ENCODE data around the gene PTF1A. TPM values are rescaled to one million over a fixed set of nuclear protein-coding genes. Genes with fewer than 3 reads are reported as not detected.

PTF1A gene
- total RNA-seq, 1 donor from 2014 or later, result 0.51 TPM

- Mint-ChIP-seq H3K27me3 (peaks cover 64% of the 10 kb centered on the region), H3K27ac (no peak overlapping the region), H3K36me3 (no peaks in the 10 kb centered on the region), H3K4me1 (ENCODE audit: unreplicated experiment) (peaks cover 7% of the 10 kb centered on the region), H3K9me3 (no peaks in the 10 kb centered on the region), H3K4me3 (peak overlapping the region; percentile 30)
- no peak for TF ChIP-seq CTCF (conservative IDR thresholded peaks at IDR 0.05)
- DNase-seq (ENCODE audit: extremely low spot score, unreplicated experiment), result no peak
Measured at GRCh38 chr10:23157691-23158369, 34.3 kb upstream of the PTF1A start.

- Mint-ChIP-seq H3K27me3 (peaks cover 69% of the 10 kb centered on the region), H3K9me3 (no peaks in the 10 kb centered on the region), H3K4me3 (peak overlapping the region; percentile 30), H3K27ac (no peak overlapping the region), H3K4me1 (ENCODE audit: unreplicated experiment) (peaks cover 7% of the 10 kb centered on the region), H3K36me3 (no peaks in the 10 kb centered on the region)
- DNase-seq (ENCODE audit: extremely low spot score, unreplicated experiment), result no peak
- TF ChIP-seq CTCF (conservative IDR thresholded peaks at IDR 0.05), result peak; percentile 90
Measured at GRCh38 chr10:23158370-23158769, 33.7 kb upstream of the PTF1A start.

GRCh38 chr10:23171232-23171876, 20.8 kb upstream of the PTF1A start:
- no peaks in the 10 kb centered on the region for H3K9me3 Mint-ChIP-seq
- H3K27me3 Mint-ChIP-seq, result peaks cover 90% of the 10 kb centered on the region
- H3K4me1 Mint-ChIP-seq (ENCODE audit: unreplicated experiment), result no peaks in the 10 kb centered on the region
- DNase-seq (ENCODE audit: extremely low spot score, unreplicated experiment), result no peak
- no peak overlapping the region for H3K4me3 Mint-ChIP-seq
- H3K27ac Mint-ChIP-seq, result no peak overlapping the region
- TF ChIP-seq CTCF (conservative IDR thresholded peaks at IDR 0.05), result no peak
- no peaks in the 10 kb centered on the region for H3K36me3 Mint-ChIP-seq

- TF ChIP-seq CTCF (conservative IDR thresholded peaks at IDR 0.05), result no peak
- Mint-ChIP-seq H3K4me3 (peak overlapping the region; percentile 69), H3K27me3 (peaks cover 90% of the 10 kb centered on the region), H3K36me3 (no peaks in the 10 kb centered on the region), H3K27ac (no peak overlapping the region), H3K9me3 (no peaks in the 10 kb centered on the region), H3K4me1 (ENCODE audit: unreplicated experiment) (no peaks in the 10 kb centered on the region)
- DNase-seq (ENCODE audit: extremely low spot score, unreplicated experiment), result no peak
Measured at GRCh38 chr10:23172429-23173213, 19.5 kb upstream of the PTF1A start.

GRCh38 chr10:23173214-23174073, 18.7 kb upstream of the PTF1A start:
- no peaks in the 10 kb centered on the region for H3K4me1 Mint-ChIP-seq (ENCODE audit: unreplicated experiment)
- no peak for DNase-seq (ENCODE audit: extremely low spot score, unreplicated experiment)
- H3K27ac Mint-ChIP-seq, result no peak overlapping the region
- H3K36me3 Mint-ChIP-seq, result no peaks in the 10 kb centered on the region
- peaks cover 90% of the 10 kb centered on the region for H3K27me3 Mint-ChIP-seq
- no peak for TF ChIP-seq CTCF (conservative IDR thresholded peaks at IDR 0.05)
- H3K9me3 Mint-ChIP-seq, result no peaks in the 10 kb centered on the region
- H3K4me3 Mint-ChIP-seq, result peak overlapping the region; percentile 69
